Mesenchymal stem cell (in vitro differentiated cells and primary cell): ENCODE results near the gene HOXC13.

Source experiments
- DNase-seq: peaks from one replicate; pipeline ENCODE4 v3.0.0-alpha.2; 2013
- H2AFZ ChIP-seq: one replicate; pipeline ENCODE4 v1.6.1; 2013; ENCODE audit warnings: low read depth, mild to moderate bottlenecking, control low read depth, inconsistent platforms, low read length, moderate library complexity
- H2AK5ac ChIP-seq: 2 replicates; pipeline ENCODE4 v1.6.1; 2013; ENCODE audit warnings: low read length, moderate library complexity, mild to moderate bottlenecking, inconsistent platforms; ENCODE audit not compliant: severe bottlenecking
- H2BK120ac ChIP-seq: one replicate; pipeline ENCODE4 v1.6.1; 2013; ENCODE audit warnings: low read depth, mild to moderate bottlenecking, inconsistent platforms, low read length, moderate library complexity
- H2BK12ac ChIP-seq, 2 experiments: one replicate each; pipeline ENCODE4 v1.6.1; 2013; ENCODE audit warnings: inconsistent platforms in 2 of 2, low read length in 2 of 2, mild to moderate bottlenecking in 2 of 2, moderate library complexity in 2 of 2, control low read depth in 1 of 2
- H2BK15ac ChIP-seq: one replicate; pipeline ENCODE4 v1.6.1; 2013; ENCODE audit warnings: mild to moderate bottlenecking, low read depth, inconsistent platforms; ENCODE audit not compliant: poor library complexity, severe bottlenecking
- H2BK5ac ChIP-seq: 2 replicates; pipeline ENCODE4 v1.6.1; 2013; ENCODE audit warnings: low read depth, mild to moderate bottlenecking, low read length, control low read depth, inconsistent platforms; ENCODE audit not compliant: poor library complexity, severe bottlenecking
- H3K14ac ChIP-seq, 2 experiments: one replicate each; pipeline ENCODE4 v1.6.1; 2013; ENCODE audit warnings: inconsistent platforms in 2 of 2, low read length in 2 of 2, control low read depth in 1 of 2, mild to moderate bottlenecking in 1 of 2, moderate library complexity in 1 of 2
- H3K18ac ChIP-seq, 2 experiments: one replicate each; pipeline ENCODE4 v1.6.1; 2013; ENCODE audit warnings: inconsistent platforms in 2 of 2, low read length in 2 of 2, control low read depth in 1 of 2, low read depth in 1 of 2, mild to moderate bottlenecking in 1 of 2
- H3K23ac ChIP-seq, 2 experiments: one replicate each; pipeline ENCODE4 v1.6.1; 2013; ENCODE audit warnings: inconsistent platforms in 2 of 2, low read length in 2 of 2, mild to moderate bottlenecking in 2 of 2, moderate library complexity in 2 of 2, control low read depth in 1 of 2
- H3K27ac ChIP-seq: 2 replicates; pipeline ENCODE4 v1.5.1; 2013; ENCODE audit warnings: mild to moderate bottlenecking, moderate library complexity, low read length, control low read depth, inconsistent platforms; ENCODE audit not compliant: poor library complexity, severe bottlenecking
- H3K27me3 ChIP-seq, 2 experiments: 2 replicates each; pipeline versions ENCODE4 v1.6.1 to v1.7.0; 2013; ENCODE audit warnings: low read length in 2 of 2, mild to moderate bottlenecking in 2 of 2, moderate library complexity in 2 of 2, control low read depth in 1 of 2, inconsistent platforms in 1 of 2; ENCODE audit not compliant: control insufficient read depth in 1 of 2, insufficient read depth in 1 of 2
- H3K36me3 ChIP-seq, 2 experiments: 2 replicates each; pipeline versions ENCODE4 v1.6.1 to v1.7.0; 2013; ENCODE audit warnings: low read length in 2 of 2, control low read depth in 1 of 2, inconsistent platforms in 1 of 2, low read depth in 1 of 2, mild to moderate bottlenecking in 1 of 2; ENCODE audit not compliant: insufficient read depth in 2 of 2, control insufficient read depth in 1 of 2
- H3K4ac ChIP-seq, 2 experiments: one replicate each; pipeline ENCODE4 v1.6.1; 2013; ENCODE audit warnings: inconsistent platforms in 2 of 2, low read length in 2 of 2, mild to moderate bottlenecking in 2 of 2, moderate library complexity in 2 of 2, control low read depth in 1 of 2, low read depth in 1 of 2
- H3K4me1 ChIP-seq: 2 replicates; pipeline ENCODE4 v1.6.1; 2013; ENCODE audit warnings: low read depth, low read length, control low read depth; ENCODE audit not compliant: control insufficient read depth, insufficient read depth
- H3K4me2 ChIP-seq: 2 replicates; pipeline ENCODE4 v1.6.1; 2013; ENCODE audit warnings: low read length, mild to moderate bottlenecking, inconsistent platforms; ENCODE audit not compliant: poor library complexity, severe bottlenecking
- H3K4me3 ChIP-seq, 2 experiments: 2 replicates each; pipeline versions ENCODE4 v1.5.1 to v1.7.0; 2013; ENCODE audit warnings: low read length in 2 of 2, mild to moderate bottlenecking in 2 of 2, control low read depth in 1 of 2, low read depth in 1 of 2; ENCODE audit not compliant: insufficient read depth in 1 of 2
- H3K79me1 ChIP-seq: replicated peaks from 2 replicates; pipeline ENCODE4 v1.6.1; 2013; ENCODE audit warnings: mild to moderate bottlenecking, control low read depth, low read length, inconsistent platforms; ENCODE audit not compliant: poor library complexity, severe bottlenecking
- H3K9ac ChIP-seq: 2 replicates; pipeline ENCODE4 v1.7.0; 2013; ENCODE audit warnings: mild to moderate bottlenecking, low read length, moderate library complexity
- H3K9me3 ChIP-seq: 2 replicates; pipeline ENCODE4 v1.7.0; 2013; ENCODE audit warnings: mild to moderate bottlenecking, low read length; ENCODE audit not compliant: control insufficient read depth
- H4K8ac ChIP-seq: one replicate; pipeline ENCODE4 v1.6.1; 2013; ENCODE audit warnings: inconsistent platforms, mild to moderate bottlenecking, low read length, moderate library complexity
- H4K91ac ChIP-seq: one replicate; pipeline ENCODE4 v1.6.1; 2013; ENCODE audit warnings: mild to moderate bottlenecking, low read length, inconsistent platforms
- WGBS: methylation state at CpG from one replicate; pipeline ENCODE4 v1.1.7; 2013; ENCODE audit warnings: mixed read lengths; 5-methylcytosine and 5-hydroxymethylcytosine counted together

The HOXC13 gene

DNA sequence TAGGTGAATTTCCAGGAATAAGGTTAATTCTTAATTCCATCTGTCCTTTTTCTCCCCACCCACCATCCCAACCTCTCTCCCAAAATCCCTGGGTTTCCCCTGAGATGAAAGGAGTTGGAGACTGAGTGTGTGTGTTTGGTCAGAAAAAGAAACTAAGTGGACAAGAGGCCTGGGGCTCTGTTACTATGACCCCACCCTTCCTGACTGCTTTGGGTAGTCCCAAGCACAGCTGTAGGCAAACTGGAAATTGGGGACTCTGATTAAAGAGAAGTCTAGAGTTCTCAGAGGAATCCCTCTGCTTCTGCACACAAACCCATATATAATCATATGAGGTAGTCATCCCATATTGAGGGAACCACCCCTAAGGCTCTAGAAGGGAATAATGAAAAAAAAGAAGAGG, 9.1 kb downstream of the HOXC13 start:
- no peaks in the 10 kb centered on the region for H3K79me1 ChIP-seq
- H4K8ac ChIP-seq: no peak overlapping the region
- H3K4me2 ChIP-seq: no peak overlapping the region
- H4K91ac ChIP-seq: no peak overlapping the region
- no peak overlapping the region for H3K23ac ChIP-seq
- no peak overlapping the region for H2BK120ac ChIP-seq
- no peak overlapping the region for H3K14ac ChIP-seq
- H2AFZ ChIP-seq: no peak overlapping the region
- H3K36me3 ChIP-seq: peaks cover 0 to 5% of the 10 kb centered on the region in 2 experiments
- no peak overlapping the region for H2BK5ac ChIP-seq
- peaks cover 17% of the 10 kb centered on the region for H3K4me1 ChIP-seq
- H3K9me3 ChIP-seq: peaks cover 9% of the 10 kb centered on the region
- no peak overlapping the region for H3K9ac ChIP-seq
- H2BK12ac ChIP-seq: no peak overlapping the region
- no peak overlapping the region for H3K18ac ChIP-seq
- peaks cover 93 to 100% of the 10 kb centered on the region in 2 experiments for H3K27me3 ChIP-seq
- no peak overlapping the region for H3K4ac ChIP-seq
- no peak overlapping the region for H3K27ac ChIP-seq
- no peak overlapping the region for H2AK5ac ChIP-seq
- no peak for DNase-seq
- H2BK15ac ChIP-seq: no peak overlapping the region
- no peak overlapping the region for H3K4me3 ChIP-seq

DNA sequence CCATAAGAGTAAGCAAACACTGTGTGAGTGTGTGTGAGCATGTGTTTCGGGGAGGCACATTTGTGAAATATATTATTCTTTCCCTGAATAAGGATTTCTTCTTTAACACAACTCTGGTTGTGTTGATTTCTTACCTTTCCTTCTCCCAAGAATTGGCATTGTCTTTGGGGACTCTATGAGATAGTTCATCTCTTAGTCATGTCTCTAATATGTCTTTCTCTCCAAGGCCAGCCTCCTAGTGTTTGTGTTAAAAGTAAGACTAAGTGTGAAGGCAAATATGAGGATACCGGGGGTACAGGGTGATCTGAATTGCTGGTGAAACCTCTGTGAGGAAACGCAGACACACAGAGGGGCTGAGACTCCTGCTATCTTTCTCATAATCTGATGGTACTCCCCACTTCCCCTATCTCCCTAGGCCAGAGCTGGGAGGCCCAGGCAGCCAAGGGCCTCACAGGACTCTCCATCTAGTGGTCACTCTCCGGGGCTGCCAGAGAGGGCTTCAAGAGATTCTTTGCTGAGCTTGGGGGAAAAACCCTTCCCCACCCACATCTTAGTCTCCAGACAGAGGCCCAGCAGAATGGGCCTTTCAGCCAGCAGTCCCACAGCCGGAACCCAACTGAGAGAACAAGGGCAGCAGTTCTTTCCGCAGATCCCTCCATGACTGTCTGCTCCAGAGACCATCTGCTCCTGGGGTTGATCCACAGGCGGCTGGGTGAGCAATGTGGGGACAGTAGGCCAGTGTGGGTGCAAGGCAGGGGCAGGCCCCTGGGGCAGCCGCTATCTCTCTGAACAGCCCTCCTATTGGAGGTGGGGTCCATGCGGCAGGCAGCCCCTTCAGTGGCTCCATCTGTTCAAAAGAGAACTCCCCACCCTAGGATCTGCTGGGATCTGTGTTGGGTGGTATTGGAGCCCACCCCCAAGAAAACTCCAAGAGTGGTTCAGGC, 10.3 kb downstream of the HOXC13 start:
- no peak overlapping the region for H3K9ac ChIP-seq
- H3K4me3 ChIP-seq: no peak overlapping the region
- H3K4me2 ChIP-seq: no peak overlapping the region
- no peaks in the 10 kb centered on the region for H3K79me1 ChIP-seq
- H4K91ac ChIP-seq: no peak overlapping the region
- 47% methylated on average over 6 of the region's 9 CpGs for WGBS
- H3K23ac ChIP-seq: no peak overlapping the region
- no peak overlapping the region for H2BK12ac ChIP-seq
- H4K8ac ChIP-seq: no peak overlapping the region
- no peak overlapping the region for H2AK5ac ChIP-seq
- H3K27me3 ChIP-seq: peaks cover 99 to 100% of the 10 kb centered on the region in 2 experiments
- H3K27ac ChIP-seq: no peak overlapping the region
- no peak overlapping the region for H2BK5ac ChIP-seq
- H3K18ac ChIP-seq: no peak overlapping the region
- no peak overlapping the region for H2BK15ac ChIP-seq
- H3K9me3 ChIP-seq: peaks cover 9% of the 10 kb centered on the region
- peaks cover 20% of the 10 kb centered on the region for H3K4me1 ChIP-seq
- no peak overlapping the region for H2BK120ac ChIP-seq
- H2AFZ ChIP-seq: no peak overlapping the region
- H3K4ac ChIP-seq: no peak overlapping the region
- no peak overlapping the region for H3K14ac ChIP-seq
- peaks cover 0 to 5% of the 10 kb centered on the region in 2 experiments for H3K36me3 ChIP-seq
- no peak for DNase-seq

DNA sequence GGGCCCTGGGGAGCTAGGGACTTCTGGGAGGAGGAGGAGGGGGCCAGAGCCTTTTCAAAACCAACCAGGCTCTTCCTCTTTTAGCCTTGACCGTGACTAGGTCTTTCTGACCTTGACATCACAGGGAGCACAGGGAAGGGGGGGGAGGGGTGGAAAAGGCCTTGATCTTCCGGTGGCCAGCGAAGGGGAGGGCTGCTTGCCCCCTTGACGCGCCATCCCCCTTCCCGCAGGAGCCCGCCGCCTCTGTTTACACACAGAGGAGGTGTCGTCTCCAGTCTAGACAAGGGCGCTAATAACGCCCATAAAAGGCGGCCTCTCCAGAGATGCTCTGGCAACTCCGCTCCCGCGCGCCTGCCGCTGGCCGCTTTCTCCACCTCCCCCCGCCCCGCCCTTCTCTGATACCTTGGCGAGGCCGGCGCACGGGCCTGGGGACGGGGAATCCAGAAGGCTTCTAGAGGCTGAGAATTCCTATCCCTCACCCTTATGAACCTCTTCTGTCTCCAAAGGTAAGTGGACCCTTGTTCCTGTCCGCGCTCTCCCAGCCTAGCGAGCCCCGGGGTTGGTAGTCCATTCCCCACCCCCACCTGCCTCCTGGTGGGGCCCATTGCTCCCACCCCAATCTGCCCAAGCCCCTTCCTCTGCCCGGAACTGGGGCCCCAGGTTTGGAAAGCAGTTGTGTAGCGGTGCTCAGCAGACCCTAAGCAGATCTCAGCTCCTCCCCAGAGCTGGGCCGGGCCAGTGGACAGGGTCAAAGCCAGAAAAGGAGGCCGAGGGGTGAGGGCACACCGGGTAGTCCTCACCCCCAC, 11.2 kb downstream of the HOXC13 start:
- H3K9ac ChIP-seq: no peak overlapping the region
- H3K9me3 ChIP-seq: peaks cover 9% of the 10 kb centered on the region
- no peak overlapping the region for H2AFZ ChIP-seq
- no peak overlapping the region for H3K27ac ChIP-seq
- no peak for DNase-seq
- H3K18ac ChIP-seq: no peak overlapping the region
- peaks cover 0 to 5% of the 10 kb centered on the region in 2 experiments for H3K36me3 ChIP-seq
- H3K4ac ChIP-seq: no peak overlapping the region
- H2BK12ac ChIP-seq: no peak overlapping the region
- no peaks in the 10 kb centered on the region for H3K79me1 ChIP-seq
- no peak overlapping the region for H4K8ac ChIP-seq
- no peak overlapping the region for H3K23ac ChIP-seq
- peaks cover 21% of the 10 kb centered on the region for H3K4me1 ChIP-seq
- H3K14ac ChIP-seq: no peak overlapping the region
- no peak overlapping the region for H4K91ac ChIP-seq
- peaks cover 99 to 100% of the 10 kb centered on the region in 2 experiments for H3K27me3 ChIP-seq
- no peak overlapping the region for H2BK15ac ChIP-seq
- H3K4me2 ChIP-seq: no peak overlapping the region
- 6% methylated on average over 28 of the region's 34 CpGs for WGBS
- no peak overlapping the region for H2BK120ac ChIP-seq
- no peak overlapping the region for H2AK5ac ChIP-seq
- H2BK5ac ChIP-seq: no peak overlapping the region
- no peak overlapping the region for H3K4me3 ChIP-seq

- DNase-seq: no peak
- H3K4me1 ChIP-seq: peaks cover 24% of the 10 kb centered on the region
- H3K9ac ChIP-seq: no peak overlapping the region
- H3K4me2 ChIP-seq: no peak overlapping the region
- H4K91ac ChIP-seq: no peak overlapping the region
- no peak overlapping the region for H3K18ac ChIP-seq
- H3K14ac ChIP-seq: no peak overlapping the region
- H3K79me1 ChIP-seq: no peaks in the 10 kb centered on the region
- H2BK120ac ChIP-seq: no peak overlapping the region
- no peak overlapping the region for H2AK5ac ChIP-seq
- H2AFZ ChIP-seq: no peak overlapping the region
- no peak overlapping the region for H4K8ac ChIP-seq
- peaks cover 9% of the 10 kb centered on the region for H3K9me3 ChIP-seq
- H3K23ac ChIP-seq: no peak overlapping the region
- H2BK15ac ChIP-seq: no peak overlapping the region
- H2BK5ac ChIP-seq: no peak overlapping the region
- H3K27ac ChIP-seq: no peak overlapping the region
- no peak overlapping the region for H2BK12ac ChIP-seq
- peaks cover 97 to 100% of the 10 kb centered on the region in 2 experiments for H3K27me3 ChIP-seq
- H3K36me3 ChIP-seq: peaks cover 0 to 9% of the 10 kb centered on the region in 2 experiments
- WGBS: 26% methylated on average over 7 of the region's 10 CpGs
- H3K4ac ChIP-seq: no peak overlapping the region
- no peak overlapping the region for H3K4me3 ChIP-seq
Observed at GRCh38 chr12:53950437-53950773, 11.8 kb downstream of the HOXC13 start.
